Parathyroid adenoma (tissue), 2 donors: ENCODE data around the gene LPIN1.

Experiments used
- H2AFZ ChIP-seq: fragments of 300-600 bp; sonication (generic); one replicate; pipeline ENCODE4 v1.7.0; 2017; ENCODE audit warnings: antibody characterized with exemption, mild to moderate bottlenecking
- H3K27ac ChIP-seq: fragments of 300-600 bp; sonication (generic); one replicate; pipeline ENCODE4 v1.7.0; 2017
- H3K27me3 ChIP-seq: fragments of 300-600 bp; sonication (generic); one replicate; pipeline ENCODE4 v1.7.0; 2017; ENCODE audit warnings: low read length; ENCODE audit not compliant: control insufficient read depth, insufficient read depth
- H3K36me3 ChIP-seq: fragments of 300-600 bp; sonication (generic); one replicate; pipeline ENCODE4 v1.7.0; 2017; ENCODE audit warnings: low read length; ENCODE audit not compliant: control insufficient read depth, insufficient read depth
- H3K4me1 ChIP-seq: fragments of 300-600 bp; sonication (generic); one replicate; pipeline ENCODE4 v1.7.0; 2017; ENCODE audit warnings: control low read depth
- H3K4me2 ChIP-seq: fragments of 300-600 bp; sonication (generic); one replicate; pipeline ENCODE4 v1.7.0; 2017; ENCODE audit warnings: low read length
- H3K4me3 ChIP-seq: fragments of 300-600 bp; sonication (generic); one replicate; pipeline ENCODE4 v1.7.0; 2017; ENCODE audit warnings: low read depth, low read length
- H3K79me2 ChIP-seq: fragments of 300-600 bp; sonication (generic); one replicate; pipeline ENCODE4 v1.7.0; 2017; ENCODE audit warnings: control low read depth
- H3K9ac ChIP-seq: fragments of 300-600 bp; sonication (generic); one replicate; pipeline ENCODE4 v1.7.0; 2017; ENCODE audit warnings: mild to moderate bottlenecking
- H3K9me3 ChIP-seq: fragments of 300-600 bp; sonication (generic); one replicate; pipeline ENCODE4 v1.7.0; 2017; ENCODE audit warnings: low read length; ENCODE audit not compliant: control insufficient read depth
- CTCF ChIP-seq: fragments of 300-600 bp; sonication (generic); IDR thresholded peaks from one replicate; pipeline ENCODE4 v1.7.0; 2017; ENCODE audit warnings: antibody characterized with exemption, mild to moderate bottlenecking
- donor health status: primary hyperparathyroidism.

The LPIN1 gene

DNA sequence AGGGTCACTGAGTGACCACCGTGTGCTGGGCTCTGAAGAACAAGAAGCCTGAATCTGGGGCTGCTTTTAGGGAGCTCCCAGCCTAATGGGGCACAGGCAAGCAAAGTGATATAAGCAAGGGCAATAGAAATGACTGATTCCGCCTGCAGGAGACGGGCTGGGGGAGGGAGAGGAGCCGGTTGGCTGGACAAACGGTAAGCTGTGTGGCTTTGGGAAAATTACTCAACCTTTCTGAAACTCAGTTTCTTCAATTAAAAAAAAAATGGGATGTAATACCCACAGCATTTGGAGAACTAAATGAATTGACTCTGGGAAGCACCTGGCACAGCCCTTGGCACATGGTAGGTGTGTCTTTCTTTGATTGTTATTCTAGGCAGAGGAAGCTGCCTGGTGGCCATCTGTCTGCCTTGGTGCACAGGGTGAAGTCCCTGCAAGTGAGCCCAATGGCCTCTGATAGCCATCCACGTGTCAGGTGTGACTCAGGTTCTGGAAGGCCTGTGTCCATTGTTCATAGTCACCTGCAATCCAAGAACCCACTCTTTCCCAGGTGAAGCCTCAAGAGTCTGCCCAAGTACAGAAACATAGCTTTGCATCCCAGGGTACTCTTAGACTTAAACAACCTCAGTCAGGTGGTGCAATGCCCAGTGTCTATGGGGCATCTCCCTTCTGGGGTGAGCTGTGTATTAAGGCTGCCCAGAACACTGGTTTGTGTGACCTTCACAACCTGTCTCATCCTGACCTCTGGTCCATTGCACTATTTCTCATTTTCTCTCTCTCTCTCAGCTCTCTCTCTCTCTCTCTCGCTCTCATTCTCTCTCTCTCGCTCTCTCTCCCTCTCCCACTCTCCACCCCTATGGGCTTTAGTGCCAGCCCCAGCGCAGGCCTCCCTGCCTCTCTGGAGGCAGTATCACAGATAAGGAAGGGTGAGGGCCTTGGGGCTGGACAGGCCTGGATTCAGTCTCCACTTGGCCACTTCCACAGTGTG lies 46.5 kb upstream of the LPIN1 start:
- no peaks in the 10 kb centered on the region for H3K79me2 ChIP-seq
- H3K27ac ChIP-seq, result no peak overlapping the region
- no peaks in the 10 kb centered on the region for H3K4me1 ChIP-seq
- H3K27me3 ChIP-seq, result no peaks in the 10 kb centered on the region
- H3K9me3 ChIP-seq, result no peaks in the 10 kb centered on the region
- TF ChIP-seq CTCF, result no peak
- H3K36me3 ChIP-seq, result no peaks in the 10 kb centered on the region
- H3K4me2 ChIP-seq, result no peak overlapping the region
- H3K4me3 ChIP-seq, result no peak overlapping the region
- H2AFZ ChIP-seq, result no peak overlapping the region
- H3K9ac ChIP-seq, result no peak overlapping the region

GRCh38 chr2:11701206-11701605 lies 45.2 kb upstream of the LPIN1 start:
- no peaks in the 10 kb centered on the region for H3K79me2 ChIP-seq
- no peak overlapping the region for H2AFZ ChIP-seq
- H3K4me3 ChIP-seq, result no peak overlapping the region
- H3K27me3 ChIP-seq, result no peaks in the 10 kb centered on the region
- H3K4me1 ChIP-seq, result no peaks in the 10 kb centered on the region
- no peaks in the 10 kb centered on the region for H3K9me3 ChIP-seq
- no peak overlapping the region for H3K4me2 ChIP-seq
- H3K9ac ChIP-seq, result no peak overlapping the region
- no peak overlapping the region for H3K27ac ChIP-seq
- H3K36me3 ChIP-seq, result no peaks in the 10 kb centered on the region
- no peak for TF ChIP-seq CTCF

GRCh38 chr2:11701751-11702301 lies 44.6 kb upstream of the LPIN1 start:
- Histone ChIP-seq H3K27ac (no peak overlapping the region), H3K27me3 (no peaks in the 10 kb centered on the region), H3K9me3 (no peaks in the 10 kb centered on the region), H2AFZ (no peak overlapping the region), H3K4me2 (no peak overlapping the region), H3K9ac (no peak overlapping the region), H3K36me3 (no peaks in the 10 kb centered on the region), H3K4me3 (no peak overlapping the region), H3K4me1 (no peaks in the 10 kb centered on the region), H3K79me2 (no peaks in the 10 kb centered on the region)
- no peak for TF ChIP-seq CTCF

DNA sequence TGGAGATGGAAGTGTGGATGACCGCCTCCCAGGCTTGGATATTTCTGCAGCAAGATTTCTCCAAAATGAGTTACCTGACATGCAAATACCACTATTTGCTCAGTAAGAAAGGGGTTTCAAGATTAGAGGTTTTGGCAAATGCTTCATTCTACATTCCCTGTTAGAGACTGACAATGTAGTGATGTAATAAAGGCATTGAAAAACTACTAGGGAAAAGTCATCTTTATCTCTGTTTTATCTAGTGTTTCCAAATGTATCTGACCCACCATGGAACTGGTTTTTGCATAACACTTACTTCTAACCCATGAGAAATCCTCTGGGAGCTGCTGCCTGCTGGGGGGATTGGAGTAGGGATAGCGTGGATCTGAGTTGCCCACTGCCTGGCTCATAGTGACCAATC lies 43.5 kb upstream of the LPIN1 start:
- no peaks in the 10 kb centered on the region for H3K9me3 ChIP-seq
- no peak for TF ChIP-seq CTCF
- H3K36me3 ChIP-seq, result no peaks in the 10 kb centered on the region
- no peak overlapping the region for H2AFZ ChIP-seq
- H3K27ac ChIP-seq, result no peak overlapping the region
- no peaks in the 10 kb centered on the region for H3K27me3 ChIP-seq
- no peak overlapping the region for H3K4me3 ChIP-seq
- H3K9ac ChIP-seq, result no peak overlapping the region
- H3K79me2 ChIP-seq, result no peaks in the 10 kb centered on the region
- no peak overlapping the region for H3K4me2 ChIP-seq
- no peaks in the 10 kb centered on the region for H3K4me1 ChIP-seq
